OCI-LY1 (cell line): ENCODE results near the gene CREB3L2.

Experiments
- CTCF ChIP-seq: fragments of 200-600 bp; sonication (generic), shearing (Covaris generic); IDR thresholded peaks from 2 replicates; pipeline ENCODE4 v1.5.1; 2017; ENCODE audit warnings: mild to moderate bottlenecking, antibody characterized with exemption, low read length, moderate library complexity, mixed read lengths
- EZH2 ChIP-seq: fragments of 200-600 bp; sonication (generic), shearing (Covaris generic); IDR thresholded peaks from 2 replicates; pipeline ENCODE4 v1.8.0; 2017; ENCODE audit warnings: borderline replicate concordance, mixed run types, mild to moderate bottlenecking, antibody characterized with exemption, low read length, moderate library complexity, mixed read lengths

- no peak for TF ChIP-seq CTCF
- TF ChIP-seq EZH2, result no peak
Measured at GRCh38 chr7:138049505-138050116, 47.7 kb upstream of the CREB3L2 start.
